Panc1 (cell line): ENCODE results near the gene CARD8. TPM values are rescaled to one million over a fixed set of nuclear protein-coding genes. Genes with fewer than 3 reads are reported as not detected.

Source experiments
- ATAC-seq: fragments of 200-7000 bp; cut with Tn5 transposase; 2 replicates; pipeline ENCODE4 v1.9.1; 2020; ENCODE audit warnings: mild to moderate bottlenecking, moderate library complexity
- BruUV-seq: library from RNA; stranded (reverse); fragments of 400-500 nt; replicated peaks from 2 replicates; lab custom pipeline; 2021; lab: Mats Ljungman, UMichigan
- CTCF ChIA-PET: fragments of 300-600 bp; sonication (Branson Sonifier 250); formaldehyde crosslinking; loops from one replicate; lab custom pipeline; 2022; ENCODE audit warnings: antibody characterized with exemption; lab: Charles Lee
- POLR2A ChIA-PET: fragments of 300-600 bp; sonication (Branson Sonifier 250); formaldehyde crosslinking; loops from one replicate; lab custom pipeline; 2022; ENCODE audit warnings: antibody characterized with exemption; lab: Charles Lee
- DNase-seq: peaks from one replicate; pipeline ENCODE4 v3.0.0-alpha.2; 2010; ENCODE audit warnings: low read depth, low spot score
- H3K27ac ChIP-seq: 2 replicates; pipeline ENCODE4 v1.5.1; 2011; ENCODE audit warnings: mild to moderate bottlenecking, low read length, inconsistent platforms
- H3K27me3 ChIP-seq: fragments of 200-500 bp; sonication (Bioruptor generic); 2 replicates; pipeline ENCODE4 v1.6.0; 2014; ENCODE audit warnings: low read length, inconsistent platforms; ENCODE audit not compliant: control insufficient read depth, insufficient read depth
- H3K36me3 ChIP-seq: fragments of 200-500 bp; sonication (Bioruptor generic); 2 replicates; pipeline ENCODE4 v1.5.1; 2014; ENCODE audit warnings: inconsistent platforms, mild to moderate bottlenecking, low read length, moderate library complexity; ENCODE audit not compliant: control insufficient read depth, insufficient read depth
- H3K4me1 ChIP-seq: 2 replicates; pipeline ENCODE4 v1.5.1; 2011; ENCODE audit warnings: inconsistent platforms, mild to moderate bottlenecking, low read length, moderate library complexity; ENCODE audit not compliant: control insufficient read depth, insufficient read depth
- H3K4me3 ChIP-seq, 2 experiments: 2 replicates each; pipeline ENCODE4 v1.5.1; 2011 to 2012; ENCODE audit warnings: low read depth in 2 of 2, low read length in 2 of 2, mild to moderate bottlenecking in 2 of 2, inconsistent platforms in 1 of 2, moderate library complexity in 1 of 2
- H3K9me3 ChIP-seq: fragments of 200-500 bp; sonication (Bioruptor generic); 2 replicates; pipeline ENCODE4 v1.5.1; 2014; ENCODE audit warnings: low read depth, mild to moderate bottlenecking, inconsistent platforms, low read length, moderate library complexity; ENCODE audit not compliant: control insufficient read depth, insufficient read depth
- POLR2AphosphoS5 ChIP-seq: IDR thresholded peaks from 2 replicates; pipeline ENCODE4 v1.6.1; 2012; ENCODE audit warnings: mild to moderate bottlenecking, low read depth, low read length, moderate library complexity
- SIN3A ChIP-seq: IDR thresholded peaks from 2 replicates; pipeline ENCODE4 v1.6.1; 2012; ENCODE audit warnings: low read depth, mild to moderate bottlenecking, low read length, moderate library complexity, borderline replicate concordance; ENCODE audit not compliant: insufficient read depth
- TCF7L2 ChIP-seq: IDR thresholded peaks from 2 replicates; pipeline ENCODE4 v1.6.1; 2011; ENCODE audit warnings: mild to moderate bottlenecking, low read depth, low read length, inconsistent platforms
- in situ Hi-C: cut with HindIII; loops from 2 replicates; pipeline ENCODE4 v1.10.0; 2016; ENCODE audit warnings: low sequenced_read_pairs, low pct_unique_long_range_greater_than_20kb
- intact Hi-C: fragments of 100-400 bp; cut with micrococcal nuclease; formaldehyde crosslinking; loops from one replicate; pipeline ENCODE4 v1.10.0; 2022; ENCODE audit not compliant: unreplicated experiment
- total RNA-seq: library from RNA; stranded (reverse); gene quantifications from one replicate; pipeline ENCODE4 v1.2.1, GENCODE V29; 2021; ENCODE audit not compliant: unreplicated experiment
- TF ChIP-seq, protein P1 (sequence below), 2 experiments: IDR thresholded peaks; 2 replicates each; pipeline ENCODE4 v1.6.1; 2011 to 2012; ENCODE audit warnings: low read depth in 2 of 2, control low read depth in 1 of 2, low read length in 1 of 2, mild to moderate bottlenecking in 1 of 2, moderate library complexity in 1 of 2; ENCODE audit not compliant: insufficient read depth in 1 of 2
- TF ChIP-seq, protein P2 (sequence below): fragments of 450-650 bp; IDR thresholded peaks from 2 replicates; pipeline ENCODE4 v1.5.1; 2017; ENCODE audit warnings: mild to moderate bottlenecking

Gene CARD8
- total RNA-seq, 1 experiment from 2014 or later = 19.9 TPM

DNA sequence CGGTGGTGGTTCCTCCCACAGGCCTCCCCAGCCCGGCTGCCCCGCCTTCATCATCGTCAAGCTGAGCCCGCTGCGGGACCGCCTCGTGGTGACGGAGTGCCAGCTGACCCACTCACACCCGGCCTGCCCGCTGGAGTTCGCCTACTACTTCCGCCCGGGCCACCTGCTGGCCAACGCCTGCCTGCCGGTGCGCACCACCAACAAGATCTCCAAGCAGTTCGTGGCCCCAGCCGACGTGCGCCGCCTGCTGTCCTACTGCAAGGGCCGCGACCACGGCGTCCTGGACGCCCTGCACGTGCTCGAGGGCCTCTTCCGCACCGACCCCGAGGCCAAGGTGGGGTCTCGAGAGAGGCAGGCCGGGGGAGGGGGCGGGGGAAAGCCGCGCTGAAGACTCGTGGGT is 73.3 kb downstream of the CARD8 start:
- ChIA-PET CTCF (no interaction called here), POLR2A (no interaction called here)
- no peak for TF ChIP-seq TCF7L2
- TF ChIP-seq, protein P1, sequence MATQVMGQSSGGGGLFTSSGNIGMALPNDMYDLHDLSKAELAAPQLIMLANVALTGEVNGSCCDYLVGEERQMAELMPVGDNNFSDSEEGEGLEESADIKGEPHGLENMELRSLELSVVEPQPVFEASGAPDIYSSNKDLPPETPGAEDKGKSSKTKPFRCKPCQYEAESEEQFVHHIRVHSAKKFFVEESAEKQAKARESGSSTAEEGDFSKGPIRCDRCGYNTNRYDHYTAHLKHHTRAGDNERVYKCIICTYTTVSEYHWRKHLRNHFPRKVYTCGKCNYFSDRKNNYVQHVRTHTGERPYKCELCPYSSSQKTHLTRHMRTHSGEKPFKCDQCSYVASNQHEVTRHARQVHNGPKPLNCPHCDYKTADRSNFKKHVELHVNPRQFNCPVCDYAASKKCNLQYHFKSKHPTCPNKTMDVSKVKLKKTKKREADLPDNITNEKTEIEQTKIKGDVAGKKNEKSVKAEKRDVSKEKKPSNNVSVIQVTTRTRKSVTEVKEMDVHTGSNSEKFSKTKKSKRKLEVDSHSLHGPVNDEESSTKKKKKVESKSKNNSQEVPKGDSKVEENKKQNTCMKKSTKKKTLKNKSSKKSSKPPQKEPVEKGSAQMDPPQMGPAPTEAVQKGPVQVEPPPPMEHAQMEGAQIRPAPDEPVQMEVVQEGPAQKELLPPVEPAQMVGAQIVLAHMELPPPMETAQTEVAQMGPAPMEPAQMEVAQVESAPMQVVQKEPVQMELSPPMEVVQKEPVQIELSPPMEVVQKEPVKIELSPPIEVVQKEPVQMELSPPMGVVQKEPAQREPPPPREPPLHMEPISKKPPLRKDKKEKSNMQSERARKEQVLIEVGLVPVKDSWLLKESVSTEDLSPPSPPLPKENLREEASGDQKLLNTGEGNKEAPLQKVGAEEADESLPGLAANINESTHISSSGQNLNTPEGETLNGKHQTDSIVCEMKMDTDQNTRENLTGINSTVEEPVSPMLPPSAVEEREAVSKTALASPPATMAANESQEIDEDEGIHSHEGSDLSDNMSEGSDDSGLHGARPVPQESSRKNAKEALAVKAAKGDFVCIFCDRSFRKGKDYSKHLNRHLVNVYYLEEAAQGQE (IDR thresholded peaks at IDR 0.05; ENCODE audit: insufficient read depth in 1 of 2, low read depth in 2 of 2, low read length in 1 of 2) = no peak
- TF ChIP-seq, protein P2, sequence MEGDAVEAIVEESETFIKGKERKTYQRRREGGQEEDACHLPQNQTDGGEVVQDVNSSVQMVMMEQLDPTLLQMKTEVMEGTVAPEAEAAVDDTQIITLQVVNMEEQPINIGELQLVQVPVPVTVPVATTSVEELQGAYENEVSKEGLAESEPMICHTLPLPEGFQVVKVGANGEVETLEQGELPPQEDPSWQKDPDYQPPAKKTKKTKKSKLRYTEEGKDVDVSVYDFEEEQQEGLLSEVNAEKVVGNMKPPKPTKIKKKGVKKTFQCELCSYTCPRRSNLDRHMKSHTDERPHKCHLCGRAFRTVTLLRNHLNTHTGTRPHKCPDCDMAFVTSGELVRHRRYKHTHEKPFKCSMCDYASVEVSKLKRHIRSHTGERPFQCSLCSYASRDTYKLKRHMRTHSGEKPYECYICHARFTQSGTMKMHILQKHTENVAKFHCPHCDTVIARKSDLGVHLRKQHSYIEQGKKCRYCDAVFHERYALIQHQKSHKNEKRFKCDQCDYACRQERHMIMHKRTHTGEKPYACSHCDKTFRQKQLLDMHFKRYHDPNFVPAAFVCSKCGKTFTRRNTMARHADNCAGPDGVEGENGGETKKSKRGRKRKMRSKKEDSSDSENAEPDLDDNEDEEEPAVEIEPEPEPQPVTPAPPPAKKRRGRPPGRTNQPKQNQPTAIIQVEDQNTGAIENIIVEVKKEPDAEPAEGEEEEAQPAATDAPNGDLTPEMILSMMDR = no peak; the same call in 1 of the 2 replicates
- TF ChIP-seq SIN3A = no peak
- TF ChIP-seq POLR2AphosphoS5 = no peak
- no peak overlapping the region for H3K4me3 ChIP-seq
- no peak for DNase-seq
- no peak for ATAC-seq
- no peaks in the 10 kb centered on the region for H3K36me3 ChIP-seq
- no peaks in the 10 kb centered on the region; the same call in 1 of the 2 replicates for H3K9me3 ChIP-seq
- H3K27me3 ChIP-seq = no peaks in the 10 kb centered on the region
- intact Hi-C loops = no loop called here
- in situ Hi-C loops = no loop called here
- no TSS peak for BruUV-seq
- no peak overlapping the region for H3K27ac ChIP-seq
- 0 out of 2 replicates have a peak, but pooled peaks cover 2% of the 10 kb centered on the region for H3K4me1 ChIP-seq

- intact Hi-C loops (no loop called here), in situ Hi-C loops (no loop called here)
- POLR2A ChIA-PET = no interaction called here
- CTCF ChIA-PET = no interaction called here
- Histone ChIP-seq H3K27ac (no peak overlapping the region), H3K4me3 (no peak overlapping the region), H3K27me3 (no peaks in the 10 kb centered on the region), H3K36me3 (no peaks in the 10 kb centered on the region), H3K9me3 (no peaks in the 10 kb centered on the region; the same call in 1 of the 2 replicates), H3K4me1 (no peaks in the 10 kb centered on the region)
- DNase-seq (no peak), ATAC-seq (no peak)
- no TSS peak for BruUV-seq
- TF ChIP-seq POLR2AphosphoS5 (no peak), TCF7L2 (no peak), SIN3A (no peak)
- TF ChIP-seq, protein P2 = no peak
- TF ChIP-seq, protein P1 (IDR thresholded peaks at IDR 0.05; ENCODE audit: insufficient read depth in 1 of 2, low read depth in 2 of 2, low read length in 1 of 2) = no peak
Observed at GRCh38 chr19:48181505-48181904, 74.2 kb downstream of the CARD8 start.
